CD14-positive monocyte (primary cell): ENCODE data around the gene OR4D1. TPM values are rescaled to one million over a fixed set of nuclear protein-coding genes. Genes with fewer than 3 reads are reported as not detected.

Experiments used
- DNase-seq, 3 donors: peaks; one replicate each; pipeline ENCODE4 v3.0.0-alpha.2; 2011 to 2022
- H2AFZ ChIP-seq: 2 replicates; pipeline ENCODE4 v1.6.0; 2012; ENCODE audit warnings: mild to moderate bottlenecking, low read depth, low read length, inconsistent platforms; ENCODE audit not compliant: insufficient read depth, poor library complexity, severe bottlenecking
- H3K27ac ChIP-seq, 2 donors: 1 replicate in 1 of 2; 2 replicates in 1 of 2; pipeline ENCODE4 v1.5.1; 2012 to 2013; ENCODE audit warnings: low read length in 2 of 2, control low read depth in 1 of 2, inconsistent platforms in 1 of 2, low read depth in 1 of 2, mild to moderate bottlenecking in 1 of 2
- H3K27me3 ChIP-seq, 2 donors: one replicate each; pipeline versions ENCODE4 v1.6.0 to v1.6.1; 2011 to 2013; ENCODE audit warnings: low read length in 2 of 2; ENCODE audit not compliant: control insufficient read depth in 2 of 2, insufficient read depth in 2 of 2
- H3K36me3 ChIP-seq, 2 donors: replicated peaks in 1 of 2; 1 replicate in 1 of 2; 2 replicates in 1 of 2; pipeline versions ENCODE4 v1.5.1 to v1.6.1; 2012 to 2013; ENCODE audit warnings: low read length in 2 of 2, control low read depth in 1 of 2, inconsistent platforms in 1 of 2, mild to moderate bottlenecking in 1 of 2; ENCODE audit not compliant: insufficient read depth in 2 of 2, control insufficient read depth in 1 of 2
- H3K4me1 ChIP-seq, 2 donors: 1 replicate in 1 of 2; 2 replicates in 1 of 2; pipeline versions ENCODE4 v1.5.1 to v1.6.1; 2012 to 2013; ENCODE audit warnings: low read length in 2 of 2, control low read depth in 1 of 2, inconsistent platforms in 1 of 2, mild to moderate bottlenecking in 1 of 2, moderate library complexity in 1 of 2; ENCODE audit not compliant: insufficient read depth in 2 of 2, control insufficient read depth in 1 of 2
- H3K4me2 ChIP-seq: replicated peaks from 2 replicates; pipeline ENCODE3; 2012; ENCODE audit warnings: low read length, moderate library complexity, mild to moderate bottlenecking; ENCODE audit not compliant: poor library complexity, severe bottlenecking; ENCODE audit errors: extremely low read depth
- H3K4me3 ChIP-seq, 3 experiments: fragments of 200-600 bp in 1 of 3; sonication (generic) in 1 of 3; replicated peaks in 1 of 3; 1 replicate in 2 of 3; 2 replicates in 1 of 3; pipeline ENCODE4 v1.5.1; 2011 to 2013; ENCODE audit warnings: low read length in 3 of 3, mild to moderate bottlenecking in 3 of 3, control low read depth in 2 of 3, low read depth in 2 of 3, inconsistent platforms in 1 of 3, moderate library complexity in 1 of 3
- H3K79me2 ChIP-seq: 2 replicates; pipeline ENCODE4 v1.6.0; 2012; ENCODE audit warnings: mild to moderate bottlenecking, control low read depth, inconsistent platforms, low read length, moderate library complexity; ENCODE audit not compliant: insufficient read depth
- H3K9ac ChIP-seq: 2 replicates; pipeline ENCODE4 v1.6.0; 2017; ENCODE audit warnings: low read length, mild to moderate bottlenecking; ENCODE audit not compliant: insufficient read depth, poor library complexity, severe bottlenecking
- H3K9me3 ChIP-seq, 2 donors: replicated peaks in 1 of 2; 1 replicate in 1 of 2; 2 replicates in 1 of 2; pipeline versions ENCODE4 v1.5.1 to v1.6.1; 2012 to 2013; ENCODE audit warnings: low read length in 2 of 2, control low read depth in 1 of 2; ENCODE audit not compliant: control insufficient read depth in 1 of 2, insufficient read depth in 1 of 2
- H4K20me1 ChIP-seq: 2 replicates; pipeline ENCODE4 v1.6.0; 2012; ENCODE audit warnings: mild to moderate bottlenecking, low read length, control low read depth, moderate library complexity; ENCODE audit not compliant: insufficient read depth
- H3K27ac Mint-ChIP-seq, 7 donors: one replicate each; pipeline ENCODE4 v1.8.0; 2020; ENCODE audit warnings: mild to moderate bottlenecking in 7 of 7, mixed read lengths in 7 of 7, moderate library complexity in 6 of 7, inconsistent platforms in 2 of 7
- H3K27me3 Mint-ChIP-seq, 3 donors: one replicate each; pipeline ENCODE4 v1.8.0; 2021 to 2022; ENCODE audit warnings: low read depth in 3 of 3, mild to moderate bottlenecking in 3 of 3, mixed read lengths in 3 of 3, moderate library complexity in 3 of 3, inconsistent platforms in 1 of 3
- H3K36me3 Mint-ChIP-seq, 2 donors: one replicate each; pipeline ENCODE4 v1.8.0; 2020; ENCODE audit warnings: mixed read lengths in 2 of 2, inconsistent platforms in 1 of 2, mild to moderate bottlenecking in 1 of 2
- H3K4me1 Mint-ChIP-seq: one replicate; pipeline ENCODE4 v1.8.0; 2020; ENCODE audit warnings: mild to moderate bottlenecking, mixed read lengths
- H3K4me3 Mint-ChIP-seq, 2 donors: one replicate each; pipeline ENCODE4 v1.8.0; 2020; ENCODE audit warnings: mild to moderate bottlenecking in 2 of 2, mixed read lengths in 2 of 2, moderate library complexity in 1 of 2
- H3K9me3 Mint-ChIP-seq, 7 donors: one replicate each; pipeline ENCODE4 v1.8.0; 2020 to 2022; ENCODE audit warnings: mixed read lengths in 7 of 7, mild to moderate bottlenecking in 6 of 7, moderate library complexity in 6 of 7, inconsistent platforms in 2 of 7
- WGBS: methylation state at CpG from one replicate; pipeline ENCODE4 v1.1.5; 2013; ENCODE audit warnings: missing lambda C conversion rate; ENCODE audit not compliant: insufficient coverage; 5-methylcytosine and 5-hydroxymethylcytosine counted together
- intact Hi-C, 2 donors: fragments of 100-400 bp; cut with micrococcal nuclease; formaldehyde crosslinking; loops; one replicate each; pipeline versions ENCODE4 v1.15.0 to v1.15.1; 2023
- polyA plus RNA-seq, 3 donors: library from polyadenylated mRNA; depleted of rRNA in 1 of 3; unstranded in 2 of 3; stranded (reverse) in 1 of 3; fragments of 300-500 nt in 2 of 3; fragments of >200 nt in 1 of 3; fragmentation: Illumina TruSeq in 2 of 3; gene quantifications; 1 replicate in 2 of 3; 2 replicates in 1 of 3; pipeline ENCODE4 v1.2.3, GENCODE V29; 2012 to 2021
- TF ChIP-seq, protein P1 (sequence below): fragments of 200-600 bp; IDR thresholded peaks from one replicate; pipeline ENCODE4 v1.8.0; 2022; ENCODE audit warnings: antibody characterized with exemption, mild to moderate bottlenecking

The OR4D1 gene
- polyA plus RNA-seq, 3 donors = 0.03 TPM; not detected in 2

DNA sequence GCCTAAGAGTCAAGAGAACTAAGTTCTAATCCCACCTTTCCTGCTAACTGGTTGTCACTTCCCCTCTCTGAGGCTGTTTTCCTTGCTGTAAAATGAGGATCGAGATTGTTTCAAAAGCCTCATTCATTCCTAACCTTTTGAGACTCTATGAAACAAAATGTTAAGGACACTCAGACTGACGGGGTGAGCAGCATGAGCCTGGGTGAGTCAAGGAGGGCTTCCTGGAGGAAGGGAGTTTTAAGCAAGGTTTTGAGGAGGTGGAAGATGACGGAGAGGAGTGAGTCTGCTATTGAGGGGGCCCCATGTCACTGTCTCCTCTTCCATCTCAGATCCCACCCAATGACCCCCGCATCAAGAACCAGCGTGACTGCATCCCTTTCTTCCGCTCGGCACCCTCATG is 48.4 kb downstream of the OR4D1 start:
- DNase-seq = no peak
- H3K36me3 ChIP-seq = no peaks in the 10 kb centered on the region
- no peaks in the 10 kb centered on the region for H3K4me1 ChIP-seq
- H3K27me3 ChIP-seq = peaks cover 0 to 3% of the 10 kb centered on the region in 2 donors
- H4K20me1 ChIP-seq = no peaks in the 10 kb centered on the region
- H3K27ac ChIP-seq = no peak overlapping the region
- no peaks in the 10 kb centered on the region for H3K9me3 ChIP-seq
- H2AFZ ChIP-seq = no peak overlapping the region
- TF ChIP-seq, protein P1, sequence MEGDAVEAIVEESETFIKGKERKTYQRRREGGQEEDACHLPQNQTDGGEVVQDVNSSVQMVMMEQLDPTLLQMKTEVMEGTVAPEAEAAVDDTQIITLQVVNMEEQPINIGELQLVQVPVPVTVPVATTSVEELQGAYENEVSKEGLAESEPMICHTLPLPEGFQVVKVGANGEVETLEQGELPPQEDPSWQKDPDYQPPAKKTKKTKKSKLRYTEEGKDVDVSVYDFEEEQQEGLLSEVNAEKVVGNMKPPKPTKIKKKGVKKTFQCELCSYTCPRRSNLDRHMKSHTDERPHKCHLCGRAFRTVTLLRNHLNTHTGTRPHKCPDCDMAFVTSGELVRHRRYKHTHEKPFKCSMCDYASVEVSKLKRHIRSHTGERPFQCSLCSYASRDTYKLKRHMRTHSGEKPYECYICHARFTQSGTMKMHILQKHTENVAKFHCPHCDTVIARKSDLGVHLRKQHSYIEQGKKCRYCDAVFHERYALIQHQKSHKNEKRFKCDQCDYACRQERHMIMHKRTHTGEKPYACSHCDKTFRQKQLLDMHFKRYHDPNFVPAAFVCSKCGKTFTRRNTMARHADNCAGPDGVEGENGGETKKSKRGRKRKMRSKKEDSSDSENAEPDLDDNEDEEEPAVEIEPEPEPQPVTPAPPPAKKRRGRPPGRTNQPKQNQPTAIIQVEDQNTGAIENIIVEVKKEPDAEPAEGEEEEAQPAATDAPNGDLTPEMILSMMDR = no peak
- H3K27ac Mint-ChIP-seq = no peak overlapping the region
- H3K4me3 ChIP-seq = no peak overlapping the region
- WGBS = 100% methylated on average over 4 of the region's 7 CpGs
- no peaks in the 10 kb centered on the region for H3K79me2 ChIP-seq
- peaks cover 6% of the 10 kb centered on the region for H3K4me1 Mint-ChIP-seq
- H3K4me2 ChIP-seq = no peak overlapping the region
- H3K9me3 Mint-ChIP-seq = peaks cover 0 to 2% (median 0%) of the 10 kb centered on the region in 7 donors
- H3K36me3 Mint-ChIP-seq = no peaks in the 10 kb centered on the region
- peaks cover 22 to 42% (median 25%) of the 10 kb centered on the region in 3 donors for H3K27me3 Mint-ChIP-seq
- intact Hi-C loops = no loop called here
- no peak overlapping the region for H3K9ac ChIP-seq
- peak overlapping the region in 1 of 2 donors; percentile 4 for H3K4me3 Mint-ChIP-seq

DNA sequence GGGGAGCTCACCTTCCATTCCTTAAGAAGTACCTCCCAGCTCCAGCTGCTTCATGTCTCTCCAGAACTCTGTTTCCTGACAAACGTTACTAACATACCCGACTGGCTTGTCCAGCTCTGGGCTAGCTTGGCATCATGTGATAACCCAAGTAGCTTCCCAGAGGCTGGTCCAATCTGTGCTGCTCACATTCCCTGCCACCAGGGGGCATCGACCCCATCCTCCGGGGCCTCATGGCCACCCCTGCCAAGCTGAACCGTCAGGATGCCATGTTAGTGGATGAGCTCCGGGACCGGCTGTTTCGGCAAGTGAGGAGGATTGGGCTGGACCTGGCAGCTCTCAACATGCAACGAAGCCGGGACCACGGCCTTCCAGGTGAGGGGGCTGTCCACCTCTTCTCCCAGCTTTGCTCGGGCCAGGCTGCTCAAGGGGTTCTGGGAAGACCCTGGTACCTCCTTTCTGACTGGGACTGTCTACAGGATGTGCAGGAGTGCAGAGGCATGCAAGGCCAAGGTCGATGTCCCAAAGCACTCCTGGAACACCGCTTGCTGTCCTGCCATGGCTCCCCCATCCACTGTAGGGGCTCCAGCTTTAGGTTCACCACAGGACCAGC is 51.9 kb downstream of the OR4D1 start:
- Histone ChIP-seq H3K27me3 (peaks cover 0 to 3% of the 10 kb centered on the region in 2 donors), H3K9me3 (no peaks in the 10 kb centered on the region), H3K4me2 (no peak overlapping the region), H3K36me3 (no peaks in the 10 kb centered on the region), H3K79me2 (no peaks in the 10 kb centered on the region), H3K9ac (no peak overlapping the region), H3K27ac (no peak overlapping the region), H3K4me3 (no peak overlapping the region), H2AFZ (no peak overlapping the region), H3K4me1 (no peaks in the 10 kb centered on the region), H4K20me1 (no peaks in the 10 kb centered on the region)
- 52% methylated on average over 14 of the region's 14 CpGs for WGBS
- Mint-ChIP-seq H3K4me3 (no peak overlapping the region), H3K4me1 (peaks cover 6% of the 10 kb centered on the region), H3K36me3 (peaks cover 0 to under 1% of the 10 kb centered on the region in 2 donors), H3K9me3 (peaks cover 0 to 2% (median 0%) of the 10 kb centered on the region in 7 donors), H3K27ac (no peak overlapping the region), H3K27me3 (peaks cover 13 to 33% (median 23%) of the 10 kb centered on the region in 3 donors)
- TF ChIP-seq, protein P1 = peak; percentile 83
- intact Hi-C loops = loop anchor here in 1 of 2 donors (2.0 kb wide), 1 partner anchor 247 kb away; no protein-coding TSS in a partner anchor
- DNase-seq = peak; percentile 44 to 70 (median 58)
